GM12801 (cell line): ENCODE results near the gene PPFIA4.

Experiments
- TF ChIP-seq, protein P1 (sequence below): IDR thresholded peaks from one replicate; pipeline ENCODE4 v1.5.1; 2011; ENCODE audit warnings: control low read depth; ENCODE audit not compliant: insufficient read length; ENCODE audit errors: extremely low read depth

The PPFIA4 gene

DNA sequence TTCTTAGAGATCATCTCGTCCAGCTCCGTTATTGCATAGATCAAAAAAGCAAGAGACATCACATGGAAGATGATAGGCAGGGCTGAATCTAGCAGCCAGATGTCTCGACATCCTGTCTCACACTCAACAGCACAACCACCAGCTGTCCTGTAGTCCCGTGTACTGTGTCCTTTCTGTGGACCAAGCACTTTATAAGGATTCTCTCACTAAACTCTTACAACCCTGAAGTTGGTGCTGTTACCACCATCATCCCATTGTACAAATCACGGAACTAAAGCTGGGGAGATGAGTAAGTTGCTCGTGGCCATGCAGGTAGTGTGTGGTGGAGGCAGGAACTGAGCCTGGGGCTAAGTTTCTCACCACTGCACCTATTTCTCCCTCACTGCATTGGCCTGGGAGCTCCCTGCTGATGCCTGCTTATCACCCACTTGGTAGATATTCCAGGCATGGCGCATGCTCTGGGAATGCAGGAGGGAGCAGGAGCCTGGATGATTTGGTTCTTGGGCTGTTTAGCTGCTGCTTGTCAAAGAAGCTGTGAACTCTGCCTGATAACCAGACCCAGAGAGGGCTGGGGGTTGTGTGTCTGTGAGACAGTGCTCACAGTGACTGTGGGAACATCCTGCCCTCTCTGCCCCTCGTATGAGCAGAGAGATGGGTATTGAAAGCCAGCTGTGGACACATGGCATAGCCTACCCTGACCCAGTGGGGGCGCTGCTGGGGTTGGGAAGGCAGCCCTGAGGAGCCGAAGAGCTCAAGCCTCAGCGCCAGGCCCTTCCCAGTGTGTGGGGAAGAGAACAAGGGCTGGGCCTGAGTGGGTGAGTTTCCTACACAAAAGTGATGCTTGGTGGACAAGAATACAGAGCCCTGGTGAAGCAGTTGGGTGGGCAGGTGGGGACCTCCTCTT is 13.6 kb downstream of the PPFIA4 start:
- TF ChIP-seq, protein P1, sequence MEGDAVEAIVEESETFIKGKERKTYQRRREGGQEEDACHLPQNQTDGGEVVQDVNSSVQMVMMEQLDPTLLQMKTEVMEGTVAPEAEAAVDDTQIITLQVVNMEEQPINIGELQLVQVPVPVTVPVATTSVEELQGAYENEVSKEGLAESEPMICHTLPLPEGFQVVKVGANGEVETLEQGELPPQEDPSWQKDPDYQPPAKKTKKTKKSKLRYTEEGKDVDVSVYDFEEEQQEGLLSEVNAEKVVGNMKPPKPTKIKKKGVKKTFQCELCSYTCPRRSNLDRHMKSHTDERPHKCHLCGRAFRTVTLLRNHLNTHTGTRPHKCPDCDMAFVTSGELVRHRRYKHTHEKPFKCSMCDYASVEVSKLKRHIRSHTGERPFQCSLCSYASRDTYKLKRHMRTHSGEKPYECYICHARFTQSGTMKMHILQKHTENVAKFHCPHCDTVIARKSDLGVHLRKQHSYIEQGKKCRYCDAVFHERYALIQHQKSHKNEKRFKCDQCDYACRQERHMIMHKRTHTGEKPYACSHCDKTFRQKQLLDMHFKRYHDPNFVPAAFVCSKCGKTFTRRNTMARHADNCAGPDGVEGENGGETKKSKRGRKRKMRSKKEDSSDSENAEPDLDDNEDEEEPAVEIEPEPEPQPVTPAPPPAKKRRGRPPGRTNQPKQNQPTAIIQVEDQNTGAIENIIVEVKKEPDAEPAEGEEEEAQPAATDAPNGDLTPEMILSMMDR = no peak

DNA sequence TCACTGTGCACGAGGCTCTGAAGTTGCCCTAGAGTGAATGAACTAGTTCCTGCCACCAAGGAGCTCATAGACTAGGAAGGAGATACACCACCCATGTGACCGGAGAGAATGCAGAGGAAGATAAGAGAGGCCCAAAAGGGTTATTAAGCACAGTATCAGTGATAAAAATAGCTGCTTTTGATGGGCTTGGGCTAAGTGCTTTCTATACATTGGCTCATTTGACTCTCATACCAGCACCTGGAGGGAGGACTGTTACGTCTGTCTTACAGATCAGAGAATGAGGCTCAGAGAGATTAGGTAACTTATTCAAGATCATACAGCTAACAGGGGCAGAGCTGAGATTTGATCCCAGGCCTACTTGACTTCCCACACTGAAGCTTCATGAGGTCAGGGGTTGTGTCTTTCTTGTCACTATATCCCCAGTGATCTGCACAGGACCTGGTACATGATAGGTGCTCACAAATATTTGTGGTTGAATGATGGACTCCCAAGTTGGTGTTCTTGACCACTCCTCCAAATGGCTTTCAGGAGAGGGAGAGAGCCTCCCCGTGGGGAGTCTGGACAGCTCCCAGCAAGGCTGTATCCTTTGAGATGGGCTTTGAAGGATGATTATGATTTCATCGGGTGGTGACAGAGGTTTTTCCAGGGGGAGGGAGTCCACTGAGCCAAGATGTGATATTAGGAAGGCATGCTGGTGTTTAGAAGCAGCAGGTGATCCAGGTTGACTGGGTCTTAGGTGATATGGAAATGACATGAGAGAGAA is 14.4 kb downstream of the PPFIA4 start:
- TF ChIP-seq, protein P1 = no peak

DNA sequence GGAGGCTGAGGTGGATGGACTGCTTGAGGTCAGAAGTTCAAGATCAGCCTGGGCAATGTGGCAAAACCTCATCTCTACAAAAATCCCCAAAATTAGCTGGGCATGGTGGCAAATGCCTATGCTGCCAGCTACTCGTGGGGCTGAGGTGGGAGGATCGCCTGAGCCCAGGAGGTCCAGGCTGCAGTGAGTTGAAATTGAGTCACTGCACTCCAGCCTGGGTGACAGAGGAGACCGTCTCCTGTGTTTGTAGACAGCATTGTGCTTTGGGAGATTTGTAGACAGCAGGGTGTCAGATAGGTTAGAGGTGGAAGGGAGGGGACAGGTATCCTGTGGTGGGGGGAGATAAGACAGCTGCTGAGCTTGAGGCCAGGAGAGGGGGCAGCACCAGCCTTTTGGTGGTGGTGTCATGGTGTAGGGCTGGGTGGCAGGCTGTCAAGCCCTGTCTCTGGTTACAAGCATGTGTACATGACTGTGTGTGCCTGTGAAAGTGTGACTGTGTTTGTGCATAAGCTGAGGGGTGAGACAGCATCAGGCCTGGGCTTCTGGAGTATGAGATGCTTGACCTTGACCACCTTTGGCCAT is 15.2 kb downstream of the PPFIA4 start:
- TF ChIP-seq, protein P1 = no peak

DNA sequence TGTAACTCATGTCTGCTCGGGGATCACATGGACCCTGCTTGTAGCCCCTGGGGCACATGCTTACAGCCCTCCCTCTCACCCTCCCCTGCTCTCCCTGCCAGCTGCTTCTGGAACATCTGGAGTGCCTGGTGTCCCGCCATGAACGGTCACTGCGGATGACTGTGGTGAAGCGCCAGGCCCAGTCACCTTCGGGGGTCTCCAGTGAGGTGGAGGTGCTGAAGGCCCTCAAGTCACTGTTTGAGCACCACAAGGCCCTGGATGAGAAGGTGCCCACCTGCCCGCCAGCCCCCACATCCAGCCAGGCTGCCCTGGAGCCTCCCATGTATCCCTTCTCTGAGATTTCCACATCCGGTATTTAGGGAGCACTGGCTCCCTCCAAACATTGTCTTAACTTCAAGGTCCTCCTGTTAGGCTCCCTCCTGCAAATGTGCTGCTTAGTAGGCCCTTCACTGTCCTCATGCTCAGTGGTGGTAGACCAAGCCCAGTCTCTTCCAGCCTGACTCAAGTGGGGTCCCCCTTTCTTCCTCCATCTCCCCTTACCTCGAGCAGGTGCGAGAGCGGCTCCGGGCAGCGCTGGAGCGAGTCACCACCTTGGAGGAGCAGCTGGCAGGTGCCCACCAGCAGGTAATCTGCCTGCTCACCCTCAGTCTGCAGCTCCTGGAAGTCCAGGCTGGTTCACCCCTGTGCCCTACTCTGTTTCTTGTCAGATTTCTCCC is 17.7 kb downstream of the PPFIA4 start:
- TF ChIP-seq, protein P1 = no peak

DNA sequence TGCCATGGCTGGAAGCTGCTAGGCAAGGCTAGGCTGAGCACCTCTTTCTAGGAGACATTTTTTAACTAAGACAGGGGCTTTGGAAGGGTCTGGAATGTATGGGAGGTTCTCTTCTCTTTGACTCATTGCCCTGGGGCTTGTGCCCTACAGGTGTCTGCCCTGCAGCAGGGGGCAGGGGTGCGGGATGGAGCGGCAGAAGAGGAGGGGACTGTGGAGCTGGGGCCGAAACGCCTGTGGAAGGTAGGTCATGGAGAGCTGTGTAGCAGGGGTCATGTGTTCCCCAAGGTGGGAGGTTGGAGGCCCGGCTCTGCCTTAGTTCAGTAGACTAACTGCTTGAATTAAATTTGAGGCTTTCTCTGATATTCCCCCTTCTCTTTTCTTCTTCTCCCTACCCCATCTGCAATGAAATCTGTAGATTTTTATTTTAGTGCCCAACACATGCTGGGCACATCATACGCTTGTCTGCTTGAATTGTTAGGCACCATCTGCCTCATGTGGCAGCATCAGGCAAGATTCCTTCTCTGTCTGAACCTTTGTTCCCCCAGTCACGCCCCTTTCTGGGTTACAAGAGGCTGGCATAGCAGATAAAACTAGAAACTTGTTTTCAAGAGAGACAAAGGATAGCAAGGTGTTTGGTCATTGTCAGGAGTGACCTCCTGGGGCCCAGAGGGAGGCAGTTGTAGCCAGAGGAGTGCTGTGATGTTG is 18.4 kb downstream of the PPFIA4 start:
- TF ChIP-seq, protein P1 = no peak

DNA sequence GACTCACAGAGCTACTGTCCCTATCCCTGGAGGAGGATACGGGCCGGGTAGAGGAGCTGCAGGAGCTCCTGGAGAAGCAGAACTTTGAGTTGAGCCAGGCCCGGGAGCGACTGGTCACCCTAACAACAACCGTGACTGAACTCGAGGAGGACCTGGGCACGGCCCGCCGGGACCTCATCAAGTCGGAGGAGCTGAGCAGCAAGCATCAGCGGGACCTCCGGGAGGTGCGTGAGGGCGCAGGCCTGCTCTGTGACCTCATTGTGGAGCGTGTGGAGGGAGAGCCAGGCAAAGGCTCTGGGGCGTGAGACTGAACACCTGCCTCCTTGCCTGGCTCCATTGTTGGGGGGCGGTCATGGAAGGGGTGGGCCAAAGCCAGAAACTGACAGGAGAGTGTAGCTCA is 19.0 kb downstream of the PPFIA4 start:
- TF ChIP-seq, protein P1 = no peak
